Rectal smooth muscle tissue (tissue), 1 donor: ENCODE measurements around the gene G6PC2.
"Not testable (repeated sequence)": the region's sequence is repeated elsewhere in the genome, so short reads cannot be mapped to it uniquely, and the experiment has no call there.

Experiments
- H3K27ac ChIP-seq: one replicate; pipeline ENCODE4 v1.7.0; 2013; ENCODE audit warnings: low read depth, low read length, inconsistent platforms
- H3K27me3 ChIP-seq: one replicate; pipeline ENCODE4 v1.7.0; 2013; ENCODE audit warnings: low read length; ENCODE audit not compliant: control insufficient read depth, insufficient read depth
- H3K36me3 ChIP-seq: one replicate; pipeline ENCODE4 v1.7.0; 2013; ENCODE audit warnings: low read length; ENCODE audit not compliant: control insufficient read depth, insufficient read depth
- H3K4me1 ChIP-seq: one replicate; pipeline ENCODE4 v1.7.0; 2013; ENCODE audit warnings: low read length; ENCODE audit not compliant: control insufficient read depth, insufficient read depth
- H3K4me3 ChIP-seq: one replicate; pipeline ENCODE4 v1.7.0; 2013; ENCODE audit warnings: low read length
- H3K9ac ChIP-seq: one replicate; pipeline ENCODE4 v1.7.0; 2013; ENCODE audit warnings: low read length

Gene G6PC2

GRCh38 chr2:168912466-168912865 is 11.4 kb downstream of the G6PC2 start:
- Histone ChIP-seq H3K27ac (no peak overlapping the region), H3K9ac (no peak overlapping the region), H3K27me3 (no peaks in the 10 kb centered on the region), H3K36me3 (no peaks in the 10 kb centered on the region), H3K4me1 (no peaks in the 10 kb centered on the region), H3K4me3 (no peak overlapping the region)

GRCh38 chr2:168912901-168913369 is 11.8 kb downstream of the G6PC2 start:
- peak overlapping the region; percentile 49 for H3K4me3 ChIP-seq
- H3K36me3 ChIP-seq: no peaks in the 10 kb centered on the region
- no peaks in the 10 kb centered on the region for H3K27me3 ChIP-seq
- no peak overlapping the region for H3K27ac ChIP-seq
- no peaks in the 10 kb centered on the region for H3K4me1 ChIP-seq
- no peak overlapping the region for H3K9ac ChIP-seq

- Histone ChIP-seq H3K36me3 (no peaks in the 10 kb centered on the region), H3K4me3 (no peak overlapping the region), H3K9ac (no peak overlapping the region), H3K27ac (no peak overlapping the region), H3K4me1 (no peaks in the 10 kb centered on the region), H3K27me3 (no peaks in the 10 kb centered on the region)
Measured at GRCh38 chr2:168913495-168913894, 12.4 kb downstream of the G6PC2 start.

- no peaks in the 10 kb centered on the region for H3K36me3 ChIP-seq
- H3K4me1 ChIP-seq: no peaks in the 10 kb centered on the region
Measured at GRCh38 chr2:168915441-168916330, 14.6 kb downstream of the G6PC2 start.

GRCh38 chr2:168916331-168916675 is 15.2 kb downstream of the G6PC2 start:
- Histone ChIP-seq H3K4me3 (no peak overlapping the region), H3K27ac (no peak overlapping the region), H3K27me3 (no peaks in the 10 kb centered on the region), H3K9ac (no peak overlapping the region), H3K4me1 (no peaks in the 10 kb centered on the region), H3K36me3 (no peaks in the 10 kb centered on the region)

More at GRCh38 chr2:168915441-168916330, 14.6 kb downstream of the G6PC2 start:
- H3K27ac ChIP-seq: no peak overlapping the region
- no peaks in the 10 kb centered on the region for H3K27me3 ChIP-seq
- H3K4me3 ChIP-seq: no peak overlapping the region
- H3K9ac ChIP-seq: no peak overlapping the region

- Histone ChIP-seq H3K36me3 (no peaks in the 10 kb centered on the region), H3K4me3 (no peak overlapping the region), H3K9ac (no peak overlapping the region), H3K27ac (no peak overlapping the region), H3K27me3 (no peaks in the 10 kb centered on the region), H3K4me1 (no peaks in the 10 kb centered on the region)
Measured at GRCh38 chr2:168920504-168921157, 19.5 kb downstream of the G6PC2 start.

- Histone ChIP-seq H3K27me3 (no peaks in the 10 kb centered on the region), H3K9ac (no peak overlapping the region), H3K4me3 (no peak overlapping the region), H3K36me3 (no peaks in the 10 kb centered on the region), H3K4me1 (no peaks in the 10 kb centered on the region), H3K27ac (no peak overlapping the region)
Measured at GRCh38 chr2:168926621-168927386, 25.7 kb downstream of the G6PC2 start.

GRCh38 chr2:168928113-168928831 is 27.2 kb downstream of the G6PC2 start:
- Histone ChIP-seq H3K36me3 (no peaks in the 10 kb centered on the region), H3K4me1 (no peaks in the 10 kb centered on the region), H3K27ac (no peak overlapping the region)

GRCh38 chr2:168929031-168929430 is 27.9 kb downstream of the G6PC2 start:
- Histone ChIP-seq H3K4me1 (no peaks in the 10 kb centered on the region), H3K9ac (no peak overlapping the region), H3K4me3 (no peak overlapping the region), H3K27ac (no peak overlapping the region), H3K36me3 (no peaks in the 10 kb centered on the region), H3K27me3 (no peaks in the 10 kb centered on the region)

More at GRCh38 chr2:168928113-168928831, 27.2 kb downstream of the G6PC2 start:
- Histone ChIP-seq H3K9ac (no peak overlapping the region), H3K27me3 (no peaks in the 10 kb centered on the region), H3K4me3 (no peak overlapping the region)

- Histone ChIP-seq H3K4me1 (no peaks in the 10 kb centered on the region), H3K9ac (no peak overlapping the region), H3K27ac (no peak overlapping the region), H3K4me3 (no peak overlapping the region), H3K36me3 (no peaks in the 10 kb centered on the region), H3K27me3 (no peaks in the 10 kb centered on the region)
Measured at GRCh38 chr2:168930242-168930641, 29.2 kb downstream of the G6PC2 start.

GRCh38 chr2:168932174-168932573 is 31.1 kb downstream of the G6PC2 start:
- H3K27me3 ChIP-seq, H3K9ac ChIP-seq, H3K4me1 ChIP-seq, H3K4me3 ChIP-seq, H3K36me3 ChIP-seq, H3K27ac ChIP-seq: not testable (repeated sequence)

GRCh38 chr2:168934826-168935225 is 33.7 kb downstream of the G6PC2 start:
- no peak overlapping the region for H3K4me3 ChIP-seq
- H3K9ac ChIP-seq: no peak overlapping the region
- no peak overlapping the region for H3K27ac ChIP-seq
- no peaks in the 10 kb centered on the region for H3K27me3 ChIP-seq
- H3K36me3 ChIP-seq: no peaks in the 10 kb centered on the region
- H3K4me1 ChIP-seq: no peaks in the 10 kb centered on the region
